K562 (cell line): ENCODE results near the gene CELSR2. TPM values are rescaled to one million over a fixed set of nuclear protein-coding genes. Genes with fewer than 3 reads are reported as not detected.

Source experiments
- ARID2 ChIP-seq: fragments of 450-650 bp; IDR thresholded peaks from 2 replicates; pipeline ENCODE4 v1.6.1; 2017; ENCODE audit warnings: antibody characterized with exemption, mild to moderate bottlenecking
- ARNT ChIP-seq, 2 experiments: fragments of 450-650 bp; IDR thresholded peaks; 2 replicates each; pipeline ENCODE4 v1.6.1; 2016; ENCODE audit warnings: mild to moderate bottlenecking in 1 of 2
- CSDE1 ChIP-seq, 2 experiments: fragments of 450-650 bp; IDR thresholded peaks; 2 replicates each; pipeline ENCODE4 v1.6.1; 2016; ENCODE audit warnings: mild to moderate bottlenecking in 1 of 2
- FUS ChIP-seq: fragments of 200-400 bp; formaldehyde crosslinking; optimal IDR thresholded peaks from 2 replicates; pipeline ENCODE3; 2017; ENCODE audit warnings: low read depth, low read length
- GATA2 ChIP-seq: sonication (generic); formaldehyde crosslinking; IDR thresholded peaks from 2 replicates; pipeline ENCODE4 v1.4.0; 2020; ENCODE audit warnings: mild to moderate bottlenecking, missing genetic modification reagents
- HCFC1 ChIP-seq: IDR thresholded peaks from 2 replicates; pipeline ENCODE4 v1.6.1; 2012; ENCODE audit warnings: low read depth, low read length, improper control_type of control experiment
- HDGF ChIP-seq: fragments of 450-650 bp; IDR thresholded peaks from 2 replicates; pipeline ENCODE4 v1.6.1; 2016
- MAZ ChIP-seq, 2 experiments: fragments of 450-650 bp in 1 of 2; sonication (generic) in 1 of 2; formaldehyde crosslinking; IDR thresholded peaks in 1 of 2; conservative IDR thresholded peaks in 1 of 2; 2 replicates each; pipeline versions ENCODE4 v1.4.0 to v1.5.0; 2020; ENCODE audit warnings: mild to moderate bottlenecking in 1 of 2, missing genetic modification reagents in 1 of 2
- MXI1 ChIP-seq: IDR thresholded peaks from 2 replicates; pipeline ENCODE4 v1.6.1; 2011; ENCODE audit warnings: low read depth, mild to moderate bottlenecking, improper control_type of control experiment, low read length
- MYC ChIP-seq, 2 experiments: fragments of 250-450 bp in 1 of 2; sonication (Bioruptor Pico) in 1 of 2; IDR thresholded peaks; 2 replicates each; pipeline versions ENCODE4 v1.5.1 to v1.6.1; 2012 to 2021; ENCODE audit warnings: low read depth in 2 of 2, borderline replicate concordance in 1 of 2, improper control_type of control experiment in 1 of 2, low read length in 1 of 2, mild to moderate bottlenecking in 1 of 2, moderate library complexity in 1 of 2
- POLR2A ChIP-seq: fragments of 450-650 bp; conservative IDR thresholded peaks from 2 replicates; pipeline ENCODE4 v1.6.1; 2016
- POLR2AphosphoS2 ChIP-seq: IDR thresholded peaks from 2 replicates; pipeline ENCODE4 v1.6.1; 2012; ENCODE audit warnings: low read length, improper control_type of control experiment
- POLR2B ChIP-seq: fragments of 450-650 bp; IDR thresholded peaks from 2 replicates; pipeline ENCODE4 v1.6.1; 2018; ENCODE audit warnings: low read depth; ENCODE audit not compliant: partially characterized antibody
- RBM17 ChIP-seq: fragments of 200-400 bp; formaldehyde crosslinking; IDR thresholded peaks from 2 replicates; pipeline ENCODE4 v1.6.1; 2017; ENCODE audit warnings: low read depth, mild to moderate bottlenecking, low read length, borderline replicate concordance
- RCOR1 ChIP-seq, 2 experiments: IDR thresholded peaks; 2 replicates each; pipeline ENCODE4 v1.6.1; 2012; ENCODE audit warnings: low read depth in 2 of 2, low read length in 2 of 2, borderline replicate concordance in 1 of 2, improper control_type of control experiment in 1 of 2
- SAP30 ChIP-seq: fragments of 200-600 bp; sonication (generic); IDR thresholded peaks from 2 replicates; pipeline ENCODE4 v1.6.1; 2012; ENCODE audit warnings: borderline replicate concordance, low read depth, mild to moderate bottlenecking, moderate library complexity, low read length, control low read depth, inconsistent platforms; ENCODE audit not compliant: insufficient read depth, poor library complexity, severe bottlenecking
- SIN3A ChIP-seq, 2 experiments: fragments of 150-350 bp in 1 of 2; IDR thresholded peaks; 2 replicates each; pipeline ENCODE4 v1.6.1; 2011 to 2016; ENCODE audit warnings: borderline replicate concordance in 2 of 2, low read depth in 2 of 2, low read length in 2 of 2, mild to moderate bottlenecking in 2 of 2, moderate library complexity in 2 of 2; ENCODE audit not compliant: control insufficient read depth in 1 of 2
- TFAM ChIP-seq: fragments of 250-450 bp; sonication (Bioruptor Pico); conservative IDR thresholded peaks from 2 replicates; pipeline ENCODE4 v1.5.0; 2021; ENCODE audit warnings: mild to moderate bottlenecking, moderate library complexity
- ZFP36 ChIP-seq: fragments of 150-350 bp; IDR thresholded peaks from 2 replicates; pipeline ENCODE4 v1.6.1; 2018; ENCODE audit warnings: low read length, low read depth; ENCODE audit not compliant: partially characterized antibody
- ZNF507 ChIP-seq: conservative IDR thresholded peaks from 2 replicates; pipeline ENCODE4 v1.6.1; 2017; ENCODE audit warnings: missing genetic modification characterization, missing compliant biosample characterization
- ZNF695 ChIP-seq: fragments of 450-650 bp; formaldehyde crosslinking; IDR thresholded peaks from 2 replicates; pipeline ENCODE4 v1.4.0; 2020; ENCODE audit warnings: mild to moderate bottlenecking, moderate library complexity
- polyA plus RNA-seq, 8 experiments: library from polyadenylated mRNA; depleted of rRNA in 4 of 8; stranded (reverse) in 5 of 8; unstranded in 3 of 8; fragments of >200 nt; fragmentation: Nextera tagmentation in 2 of 8; fragmentation: Illumina TruSeq in 1 of 8; extraction: Ambion mirVana in 2 of 8; extraction: Trizol in 1 of 8; gene quantifications; 2 replicates each; pipeline versions ENCODE4 v1.2.1 to v1.2.3, GENCODE V29; 2011 to 2014; ENCODE audit warnings: inconsistent platforms in 1 of 8, missing spikeins in 1 of 8
- total RNA-seq, 7 experiments: library from RNA; depleted of rRNA in 6 of 7; stranded (reverse); fragments of >200 nt in 6 of 7; fragmentation: Illumina TruSeq in 2 of 7; extraction: Trizol in 2 of 7; gene quantifications; 2 replicates each; pipeline versions ENCODE4 v1.2.1 to v1.2.3, GENCODE V29; 2011 to 2021; ENCODE audit warnings: low replicate concordance in 1 of 7
- TF ChIP-seq, protein P1 (sequence below): sonication (generic); formaldehyde crosslinking; IDR thresholded peaks from 2 replicates; pipeline ENCODE4 v1.8.0; 2022; ENCODE audit warnings: mild to moderate bottlenecking, missing genetic modification reagents
- TF ChIP-seq, protein P2 (sequence below), 2 experiments: fragments of 450-650 bp in 1 of 2; sonication (generic) in 1 of 2; formaldehyde crosslinking in 1 of 2; IDR thresholded peaks in 1 of 2; conservative IDR thresholded peaks in 1 of 2; 2 replicates each; pipeline versions ENCODE4 v1.6.1 to v1.8.1; 2016 to 2023; ENCODE audit warnings: mild to moderate bottlenecking in 2 of 2, moderate library complexity in 2 of 2, inconsistent platforms in 1 of 2, missing genetic modification reagents in 1 of 2

The CELSR2 gene
- total and polyA plus RNA-seq, 9 of the 15 experiments (the other 6 are each of a cell fraction or from before 2014, with no cell fraction given), result 0.31 to 21.9 (median 4.2) TPM

DNA sequence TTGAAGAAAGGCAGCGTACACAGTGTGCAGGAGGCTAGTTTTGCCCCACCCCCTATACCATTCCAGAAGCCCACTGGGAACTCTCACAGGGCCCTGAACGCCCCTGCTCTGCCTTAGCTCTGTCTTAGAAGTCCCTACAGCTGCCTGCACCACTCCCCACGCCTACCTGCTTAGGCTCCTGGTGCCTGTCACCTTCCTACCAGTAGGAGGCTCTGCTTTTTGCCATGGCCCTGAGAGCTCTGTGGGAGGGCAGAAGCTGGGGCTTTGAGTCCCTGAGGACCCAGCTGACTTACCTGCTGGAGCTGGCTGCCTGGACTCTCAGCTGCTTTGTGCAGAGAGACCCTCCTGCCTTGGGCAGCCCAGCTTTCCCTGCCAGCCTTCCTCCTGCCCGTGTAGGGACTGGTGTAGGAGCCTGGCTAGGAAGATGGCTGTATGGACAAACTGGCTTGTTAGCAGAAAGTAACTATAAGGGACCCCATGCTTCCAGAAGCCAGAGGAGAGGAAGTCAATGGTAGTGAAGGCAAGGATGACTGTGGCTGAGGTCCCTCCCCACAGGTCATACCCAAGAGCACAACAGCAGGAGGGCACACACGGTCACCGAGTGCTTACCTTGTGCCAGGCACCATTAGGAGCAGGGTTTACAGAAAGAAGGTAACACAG is 9.8 kb upstream of the CELSR2 start (continued):
- TF ChIP-seq ZNF695 (CRISPR knock-in tag) (no peak), CSDE1 (IDR thresholded peaks at IDR 0.05) (no peak), POLR2B (peak; percentile 69), ZNF507 (tag) (no peak), HDGF (no peak), FUS (no peak), TFAM (no peak), ARID2 (no peak), HCFC1 (peak; percentile 41; the same call in 1 of the 2 replicates), MAZ (CRISPR knock-in tag; conservative IDR thresholded peaks at IDR 0.05 in 1 of 2, IDR thresholded peaks at IDR 0.05 in 1 of 2) (peak in 1 of 2 experiments; percentile 75; a peak in 2 of 4 replicates), MYC (IDR thresholded peaks at IDR 0.05; ENCODE audit: low read depth, low read length) (no peak), MYC (CRISPR knock-in tag; IDR thresholded peaks at IDR 0.05; ENCODE audit: borderline replicate concordance, low read depth) (peak; percentile 38; the same call in 1 of the 2 replicates), MXI1 (no peak), POLR2AphosphoS2 (peak; percentile 93), RBM17 (no peak), SIN3A (IDR thresholded peaks at IDR 0.05; ENCODE audit: borderline replicate concordance in 2 of 2, control insufficient read depth in 1 of 2, low read depth in 2 of 2, low read length in 2 of 2) (no peak), POLR2A (peak; percentile 58; the same call in 1 of the 2 replicates), ARNT (IDR thresholded peaks at IDR 0.05) (peak in 1 of 2 experiments; percentile 32; a peak in 1 of 4 replicates), RCOR1 (IDR thresholded peaks at IDR 0.05; ENCODE audit: borderline replicate concordance in 1 of 2, low read depth in 2 of 2, low read length in 2 of 2) (peak; percentile 19 to 31; a peak in 1 of 4 replicates), GATA2 (CRISPR knock-in tag) (no peak), SAP30 (no peak), ZFP36 (no peak)
- TF ChIP-seq, protein P1, sequence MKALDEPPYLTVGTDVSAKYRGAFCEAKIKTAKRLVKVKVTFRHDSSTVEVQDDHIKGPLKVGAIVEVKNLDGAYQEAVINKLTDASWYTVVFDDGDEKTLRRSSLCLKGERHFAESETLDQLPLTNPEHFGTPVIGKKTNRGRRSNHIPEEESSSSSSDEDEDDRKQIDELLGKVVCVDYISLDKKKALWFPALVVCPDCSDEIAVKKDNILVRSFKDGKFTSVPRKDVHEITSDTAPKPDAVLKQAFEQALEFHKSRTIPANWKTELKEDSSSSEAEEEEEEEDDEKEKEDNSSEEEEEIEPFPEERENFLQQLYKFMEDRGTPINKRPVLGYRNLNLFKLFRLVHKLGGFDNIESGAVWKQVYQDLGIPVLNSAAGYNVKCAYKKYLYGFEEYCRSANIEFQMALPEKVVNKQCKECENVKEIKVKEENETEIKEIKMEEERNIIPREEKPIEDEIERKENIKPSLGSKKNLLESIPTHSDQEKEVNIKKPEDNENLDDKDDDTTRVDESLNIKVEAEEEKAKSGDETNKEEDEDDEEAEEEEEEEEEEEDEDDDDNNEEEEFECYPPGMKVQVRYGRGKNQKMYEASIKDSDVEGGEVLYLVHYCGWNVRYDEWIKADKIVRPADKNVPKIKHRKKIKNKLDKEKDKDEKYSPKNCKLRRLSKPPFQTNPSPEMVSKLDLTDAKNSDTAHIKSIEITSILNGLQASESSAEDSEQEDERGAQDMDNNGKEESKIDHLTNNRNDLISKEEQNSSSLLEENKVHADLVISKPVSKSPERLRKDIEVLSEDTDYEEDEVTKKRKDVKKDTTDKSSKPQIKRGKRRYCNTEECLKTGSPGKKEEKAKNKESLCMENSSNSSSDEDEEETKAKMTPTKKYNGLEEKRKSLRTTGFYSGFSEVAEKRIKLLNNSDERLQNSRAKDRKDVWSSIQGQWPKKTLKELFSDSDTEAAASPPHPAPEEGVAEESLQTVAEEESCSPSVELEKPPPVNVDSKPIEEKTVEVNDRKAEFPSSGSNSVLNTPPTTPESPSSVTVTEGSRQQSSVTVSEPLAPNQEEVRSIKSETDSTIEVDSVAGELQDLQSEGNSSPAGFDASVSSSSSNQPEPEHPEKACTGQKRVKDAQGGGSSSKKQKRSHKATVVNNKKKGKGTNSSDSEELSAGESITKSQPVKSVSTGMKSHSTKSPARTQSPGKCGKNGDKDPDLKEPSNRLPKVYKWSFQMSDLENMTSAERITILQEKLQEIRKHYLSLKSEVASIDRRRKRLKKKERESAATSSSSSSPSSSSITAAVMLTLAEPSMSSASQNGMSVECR (CRISPR knock-in tag), result 0 out of 2 replicates have a peak, but pooled peaks have one; percentile 30
- TF ChIP-seq, protein P2, sequence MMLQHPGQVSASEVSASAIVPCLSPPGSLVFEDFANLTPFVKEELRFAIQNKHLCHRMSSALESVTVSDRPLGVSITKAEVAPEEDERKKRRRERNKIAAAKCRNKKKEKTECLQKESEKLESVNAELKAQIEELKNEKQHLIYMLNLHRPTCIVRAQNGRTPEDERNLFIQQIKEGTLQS (IDR thresholded peaks at IDR 0.05), result no peak
- TF ChIP-seq, protein P2 (CRISPR knock-in tag; conservative IDR thresholded peaks at IDR 0.05), result no peak
